Breast epithelium (tissue), 3 donors: ENCODE results near the gene CCL7.

Experiments used
- POLR2A ChIP-seq: fragments of 450-650 bp; IDR thresholded peaks from one replicate; pipeline ENCODE4 v1.6.1; 2016; ENCODE audit warnings: antibody characterized with exemption, mild to moderate bottlenecking, moderate library complexity
- POLR2AphosphoS5 ChIP-seq, 3 donors: sonication (generic); formaldehyde crosslinking; IDR thresholded peaks; one replicate each; pipeline ENCODE4 v1.6.1; 2017; ENCODE audit warnings: antibody characterized with exemption in 3 of 3
- TF ChIP-seq, protein P1 (sequence below), 3 donors: fragments of 450-650 bp; IDR thresholded peaks; one replicate each; pipeline ENCODE4 v1.5.1; 2016 to 2017; ENCODE audit warnings: antibody characterized with exemption in 3 of 3, mild to moderate bottlenecking in 3 of 3, moderate library complexity in 3 of 3

DNA sequence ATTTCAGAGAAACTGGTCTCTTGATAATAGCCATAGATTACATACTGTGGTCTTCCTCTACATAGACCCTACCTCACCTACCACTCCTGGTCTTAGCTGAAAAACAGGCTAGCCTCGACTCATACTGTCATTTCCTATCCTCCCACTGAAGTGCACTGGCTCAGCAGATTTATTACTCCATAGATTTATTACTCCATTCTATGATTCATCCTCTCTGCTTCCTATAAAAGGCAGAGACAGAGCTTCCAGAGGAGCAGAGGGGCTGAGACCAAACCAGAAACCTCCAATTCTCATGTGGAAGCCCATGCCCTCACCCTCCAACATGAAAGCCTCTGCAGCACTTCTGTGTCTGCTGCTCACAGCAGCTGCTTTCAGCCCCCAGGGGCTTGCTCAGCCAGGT lies at the start of gene CCL7:
- TF ChIP-seq, protein P1, sequence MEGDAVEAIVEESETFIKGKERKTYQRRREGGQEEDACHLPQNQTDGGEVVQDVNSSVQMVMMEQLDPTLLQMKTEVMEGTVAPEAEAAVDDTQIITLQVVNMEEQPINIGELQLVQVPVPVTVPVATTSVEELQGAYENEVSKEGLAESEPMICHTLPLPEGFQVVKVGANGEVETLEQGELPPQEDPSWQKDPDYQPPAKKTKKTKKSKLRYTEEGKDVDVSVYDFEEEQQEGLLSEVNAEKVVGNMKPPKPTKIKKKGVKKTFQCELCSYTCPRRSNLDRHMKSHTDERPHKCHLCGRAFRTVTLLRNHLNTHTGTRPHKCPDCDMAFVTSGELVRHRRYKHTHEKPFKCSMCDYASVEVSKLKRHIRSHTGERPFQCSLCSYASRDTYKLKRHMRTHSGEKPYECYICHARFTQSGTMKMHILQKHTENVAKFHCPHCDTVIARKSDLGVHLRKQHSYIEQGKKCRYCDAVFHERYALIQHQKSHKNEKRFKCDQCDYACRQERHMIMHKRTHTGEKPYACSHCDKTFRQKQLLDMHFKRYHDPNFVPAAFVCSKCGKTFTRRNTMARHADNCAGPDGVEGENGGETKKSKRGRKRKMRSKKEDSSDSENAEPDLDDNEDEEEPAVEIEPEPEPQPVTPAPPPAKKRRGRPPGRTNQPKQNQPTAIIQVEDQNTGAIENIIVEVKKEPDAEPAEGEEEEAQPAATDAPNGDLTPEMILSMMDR (IDR thresholded peaks at IDR 0.05) = no peak
- TF ChIP-seq POLR2AphosphoS5 (IDR thresholded peaks at IDR 0.05) (no peak), POLR2A (no peak)
